OCI-LY1 (cell line): ENCODE data around the gene CCDC14.
"Not testable (repeated sequence)": the region's sequence is repeated elsewhere in the genome, so short reads cannot be mapped to it uniquely, and the experiment has no call there.

Source experiments
- EZH2 ChIP-seq: fragments of 200-600 bp; sonication (generic), shearing (Covaris generic); IDR thresholded peaks from 2 replicates; pipeline ENCODE4 v1.8.0; 2017; ENCODE audit warnings: borderline replicate concordance, mixed run types, mild to moderate bottlenecking, antibody characterized with exemption, low read length, moderate library complexity, mixed read lengths
- TF ChIP-seq, protein P1 (sequence below): fragments of 200-600 bp; sonication (generic), shearing (Covaris generic); IDR thresholded peaks from 2 replicates; pipeline ENCODE4 v1.5.1; 2017; ENCODE audit warnings: mild to moderate bottlenecking, antibody characterized with exemption, low read length, moderate library complexity, mixed read lengths

DNA sequence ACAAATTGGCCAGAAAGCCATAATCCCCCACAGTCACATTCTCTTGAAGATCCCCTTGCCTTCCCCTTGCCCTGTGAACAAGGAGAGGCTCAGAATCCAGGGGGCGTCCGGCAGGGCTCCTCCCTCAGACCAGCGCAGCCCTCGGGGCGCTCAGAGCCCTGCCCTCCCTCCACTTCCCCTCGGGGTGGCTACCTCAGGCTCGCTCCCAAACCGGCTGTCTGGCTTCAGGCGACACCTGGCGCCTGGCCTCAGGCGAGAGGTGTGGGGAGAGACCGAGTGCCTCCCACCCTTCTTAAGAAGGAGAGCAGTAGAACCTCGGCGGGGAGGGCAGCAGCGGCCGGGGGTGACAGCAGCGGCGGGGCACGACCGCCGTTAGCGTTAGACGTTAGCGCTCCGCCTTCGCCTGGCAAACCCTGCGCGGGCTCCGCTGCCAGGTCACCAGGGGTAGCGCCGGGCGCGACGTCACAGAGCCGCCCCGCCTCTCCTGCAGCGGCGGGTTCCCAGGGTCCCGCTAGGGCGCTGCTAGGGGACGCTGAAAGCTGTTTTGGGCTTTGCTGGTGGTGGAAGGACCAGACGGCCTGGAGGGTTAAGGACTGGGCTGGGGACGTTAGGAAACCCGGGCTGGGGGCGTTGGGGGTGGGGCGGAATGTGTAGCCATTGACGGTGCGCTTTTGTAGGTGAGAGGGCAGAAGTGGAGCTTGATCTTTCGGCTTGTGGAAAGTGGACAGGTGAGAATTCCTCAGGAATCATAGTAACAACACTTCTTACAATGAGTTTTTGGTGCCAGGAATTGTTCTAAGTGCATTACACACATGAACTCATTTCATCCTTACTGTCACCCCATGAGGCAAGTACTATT, 30.9 kb upstream of the CCDC14 start, which contains the start of gene ROPN1:
- TF ChIP-seq, protein P1, sequence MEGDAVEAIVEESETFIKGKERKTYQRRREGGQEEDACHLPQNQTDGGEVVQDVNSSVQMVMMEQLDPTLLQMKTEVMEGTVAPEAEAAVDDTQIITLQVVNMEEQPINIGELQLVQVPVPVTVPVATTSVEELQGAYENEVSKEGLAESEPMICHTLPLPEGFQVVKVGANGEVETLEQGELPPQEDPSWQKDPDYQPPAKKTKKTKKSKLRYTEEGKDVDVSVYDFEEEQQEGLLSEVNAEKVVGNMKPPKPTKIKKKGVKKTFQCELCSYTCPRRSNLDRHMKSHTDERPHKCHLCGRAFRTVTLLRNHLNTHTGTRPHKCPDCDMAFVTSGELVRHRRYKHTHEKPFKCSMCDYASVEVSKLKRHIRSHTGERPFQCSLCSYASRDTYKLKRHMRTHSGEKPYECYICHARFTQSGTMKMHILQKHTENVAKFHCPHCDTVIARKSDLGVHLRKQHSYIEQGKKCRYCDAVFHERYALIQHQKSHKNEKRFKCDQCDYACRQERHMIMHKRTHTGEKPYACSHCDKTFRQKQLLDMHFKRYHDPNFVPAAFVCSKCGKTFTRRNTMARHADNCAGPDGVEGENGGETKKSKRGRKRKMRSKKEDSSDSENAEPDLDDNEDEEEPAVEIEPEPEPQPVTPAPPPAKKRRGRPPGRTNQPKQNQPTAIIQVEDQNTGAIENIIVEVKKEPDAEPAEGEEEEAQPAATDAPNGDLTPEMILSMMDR, result not testable (repeated sequence)
- TF ChIP-seq EZH2, result not testable (repeated sequence)
